GM23338 (cell line): Measurements from ENCODE around the gene DCTN1.

Source experiments
- EZH2 ChIP-seq: fragments of 200-600 bp; sonication (generic); IDR thresholded peaks from one replicate; pipeline ENCODE4 v1.8.0; 2017; ENCODE audit warnings: antibody characterized with exemption, mild to moderate bottlenecking, low read depth; ENCODE audit not compliant: unreplicated experiment
- EZH2phosphoT487 ChIP-seq: fragments of 200-600 bp; sonication (generic); IDR thresholded peaks from one replicate; pipeline ENCODE4 v1.8.1; 2018; ENCODE audit warnings: antibody characterized with exemption; ENCODE audit not compliant: unreplicated experiment
- NANOG ChIP-seq: IDR thresholded peaks from 2 replicates; pipeline ENCODE4 v1.6.1; 2016; ENCODE audit warnings: antibody characterized with exemption, borderline replicate concordance
- POLR2AphosphoS5 ChIP-seq: IDR thresholded peaks from 2 replicates; pipeline ENCODE4 v1.6.1; 2016; ENCODE audit warnings: antibody characterized with exemption, low read depth
- TF ChIP-seq, protein P1 (sequence below), 2 experiments: fragments of 200-600 bp in 1 of 2; sonication (generic) in 1 of 2; conservative IDR thresholded peaks; 2 replicates each; pipeline versions ENCODE4 v1.5.1 to v1.6.1; 2016 to 2017; ENCODE audit warnings: antibody characterized with exemption in 2 of 2, low read depth in 2 of 2, mild to moderate bottlenecking in 2 of 2, moderate library complexity in 1 of 2

DNA sequence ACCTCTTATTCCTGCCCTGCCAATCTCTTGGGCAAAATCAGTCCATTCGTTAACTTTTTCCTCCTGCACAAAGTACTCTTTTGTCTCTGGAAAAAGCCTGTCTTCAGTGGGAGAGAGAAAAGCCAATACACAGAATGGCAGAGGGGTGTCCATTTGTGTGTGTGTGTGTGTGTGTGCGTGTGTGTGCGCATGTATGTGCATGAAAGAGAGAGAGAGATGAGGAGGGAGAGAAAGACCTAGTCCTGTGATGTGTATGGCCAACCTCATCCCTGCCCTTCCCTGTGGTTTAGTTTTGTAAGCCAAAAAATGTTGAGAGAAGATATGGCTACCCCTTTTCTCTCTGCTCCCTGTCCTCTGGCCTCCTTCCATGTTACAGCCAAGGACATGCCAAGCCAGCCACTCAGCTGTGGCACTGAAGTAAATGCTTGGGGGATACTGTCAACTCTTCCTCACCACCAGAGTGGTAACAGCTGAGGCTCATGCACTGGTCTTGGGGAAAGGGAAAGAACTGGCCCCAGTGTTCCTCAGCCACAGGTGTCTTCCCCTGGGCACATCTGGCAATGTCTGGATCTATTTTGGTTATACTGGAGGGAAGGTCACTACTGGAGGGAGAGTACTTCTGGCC lies 47.4 kb downstream of the DCTN1 start:
- no peak for TF ChIP-seq EZH2phosphoT487
- TF ChIP-seq, protein P1, sequence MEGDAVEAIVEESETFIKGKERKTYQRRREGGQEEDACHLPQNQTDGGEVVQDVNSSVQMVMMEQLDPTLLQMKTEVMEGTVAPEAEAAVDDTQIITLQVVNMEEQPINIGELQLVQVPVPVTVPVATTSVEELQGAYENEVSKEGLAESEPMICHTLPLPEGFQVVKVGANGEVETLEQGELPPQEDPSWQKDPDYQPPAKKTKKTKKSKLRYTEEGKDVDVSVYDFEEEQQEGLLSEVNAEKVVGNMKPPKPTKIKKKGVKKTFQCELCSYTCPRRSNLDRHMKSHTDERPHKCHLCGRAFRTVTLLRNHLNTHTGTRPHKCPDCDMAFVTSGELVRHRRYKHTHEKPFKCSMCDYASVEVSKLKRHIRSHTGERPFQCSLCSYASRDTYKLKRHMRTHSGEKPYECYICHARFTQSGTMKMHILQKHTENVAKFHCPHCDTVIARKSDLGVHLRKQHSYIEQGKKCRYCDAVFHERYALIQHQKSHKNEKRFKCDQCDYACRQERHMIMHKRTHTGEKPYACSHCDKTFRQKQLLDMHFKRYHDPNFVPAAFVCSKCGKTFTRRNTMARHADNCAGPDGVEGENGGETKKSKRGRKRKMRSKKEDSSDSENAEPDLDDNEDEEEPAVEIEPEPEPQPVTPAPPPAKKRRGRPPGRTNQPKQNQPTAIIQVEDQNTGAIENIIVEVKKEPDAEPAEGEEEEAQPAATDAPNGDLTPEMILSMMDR (conservative IDR thresholded peaks at IDR 0.05; ENCODE audit: low read depth in 2 of 2) = no peak
- no peak for TF ChIP-seq EZH2
- TF ChIP-seq POLR2AphosphoS5 = no peak
- TF ChIP-seq NANOG = no peak
